ENCODE results near the gene SSTR3. TPM values are rescaled to one million over a fixed set of nuclear protein-coding genes. Genes with fewer than 3 reads are reported as not detected.

SSTR3 gene
- total RNA-seq, 1 donor from 2014 or later: not detected

- Mint-ChIP-seq H3K9me3 (ENCODE audit: unreplicated experiment) (peaks cover 3% of the 10 kb centered on the region), H3K4me1 (ENCODE audit: low read depth, unreplicated experiment) (peaks cover 4% of the 10 kb centered on the region), H3K36me3 (ENCODE audit: unreplicated experiment) (no peaks in the 10 kb centered on the region), H3K27ac (ENCODE audit: unreplicated experiment) (no peak overlapping the region), H3K4me3 (ENCODE audit: unreplicated experiment) (no peak overlapping the region), H3K27me3 (ENCODE audit: unreplicated experiment) (peaks cover 5% of the 10 kb centered on the region)
- no peak for DNase-seq
- no peak for TF ChIP-seq CTCF (IDR thresholded peaks at IDR 0.05; ENCODE audit: partially characterized antibody, unreplicated experiment)
Measured at GRCh38 chr22:37178350-37179125, 33.7 kb downstream of the SSTR3 start.

GRCh38 chr22:37177755-37178154 lies 34.5 kb downstream of the SSTR3 start:
- H3K27ac Mint-ChIP-seq (ENCODE audit: unreplicated experiment): no peak overlapping the region
- no peaks in the 10 kb centered on the region for H3K36me3 Mint-ChIP-seq (ENCODE audit: unreplicated experiment)
- peaks cover 5% of the 10 kb centered on the region for H3K27me3 Mint-ChIP-seq (ENCODE audit: unreplicated experiment)
- peaks cover 4% of the 10 kb centered on the region for H3K4me1 Mint-ChIP-seq (ENCODE audit: low read depth, unreplicated experiment)
- TF ChIP-seq CTCF (IDR thresholded peaks at IDR 0.05; ENCODE audit: partially characterized antibody, unreplicated experiment): no peak
- no peak for DNase-seq
- peaks cover 3% of the 10 kb centered on the region for H3K9me3 Mint-ChIP-seq (ENCODE audit: unreplicated experiment)
- no peak overlapping the region for H3K4me3 Mint-ChIP-seq (ENCODE audit: unreplicated experiment)

GRCh38 chr22:37177221-37177620 lies 35.1 kb downstream of the SSTR3 start:
- H3K36me3 Mint-ChIP-seq (ENCODE audit: unreplicated experiment): no peaks in the 10 kb centered on the region
- DNase-seq: no peak
- peaks cover 4% of the 10 kb centered on the region for H3K4me1 Mint-ChIP-seq (ENCODE audit: low read depth, unreplicated experiment)
- no peak overlapping the region for H3K27ac Mint-ChIP-seq (ENCODE audit: unreplicated experiment)
- no peak for TF ChIP-seq CTCF (IDR thresholded peaks at IDR 0.05; ENCODE audit: partially characterized antibody, unreplicated experiment)
- peaks cover 3% of the 10 kb centered on the region for H3K9me3 Mint-ChIP-seq (ENCODE audit: unreplicated experiment)
- no peak overlapping the region for H3K4me3 Mint-ChIP-seq (ENCODE audit: unreplicated experiment)
- H3K27me3 Mint-ChIP-seq (ENCODE audit: unreplicated experiment): peaks cover 5% of the 10 kb centered on the region

GRCh38 chr22:37176464-37177061 lies 35.7 kb downstream of the SSTR3 start:
- no peak for TF ChIP-seq CTCF (IDR thresholded peaks at IDR 0.05; ENCODE audit: partially characterized antibody, unreplicated experiment)
- Mint-ChIP-seq H3K36me3 (ENCODE audit: unreplicated experiment) (no peaks in the 10 kb centered on the region), H3K4me3 (ENCODE audit: unreplicated experiment) (no peak overlapping the region), H3K27ac (ENCODE audit: unreplicated experiment) (no peak overlapping the region), H3K9me3 (ENCODE audit: unreplicated experiment) (peaks cover 3% of the 10 kb centered on the region), H3K27me3 (ENCODE audit: unreplicated experiment) (peaks cover 5% of the 10 kb centered on the region), H3K4me1 (ENCODE audit: low read depth, unreplicated experiment) (peaks cover 4% of the 10 kb centered on the region)
- peak; percentile 12 for DNase-seq

Data from glutamatergic neuron (in vitro differentiated cells).